ENCODE data around the gene GDPD1.

GRCh38 chr17:59298521-59298920, 78.2 kb downstream of the GDPD1 start:
- TF ChIP-seq CTCF (IDR thresholded peaks at IDR 0.05) (no peak), EZH2 (IDR thresholded peaks at IDR 0.05; ENCODE audit: borderline replicate concordance, insufficient read depth, low read depth, low read length, poor library complexity, severe bottlenecking) (no peak)

All from B cell (primary cell).